ENCODE data around the gene NFYA.

- TF ChIP-seq CTCF (IDR thresholded peaks at IDR 0.05) (no peak), POLR2A (IDR thresholded peaks at IDR 0.05) (no peak)
Measured at GRCh38 chr6:41088451-41088850, 15.7 kb downstream of the NFYA start.

Data from right lobe of liver (tissue), 4 donors.